NCI-H2227 treated with DMSO at 0.1 percent for 48 hours (cell line): ENCODE results near the gene CD4.

Experiments
- DNase-seq: peaks from one replicate; lab custom pipeline; 2025; lab: John Stamatoyannopoulos, UW

CD4 gene

DNA sequence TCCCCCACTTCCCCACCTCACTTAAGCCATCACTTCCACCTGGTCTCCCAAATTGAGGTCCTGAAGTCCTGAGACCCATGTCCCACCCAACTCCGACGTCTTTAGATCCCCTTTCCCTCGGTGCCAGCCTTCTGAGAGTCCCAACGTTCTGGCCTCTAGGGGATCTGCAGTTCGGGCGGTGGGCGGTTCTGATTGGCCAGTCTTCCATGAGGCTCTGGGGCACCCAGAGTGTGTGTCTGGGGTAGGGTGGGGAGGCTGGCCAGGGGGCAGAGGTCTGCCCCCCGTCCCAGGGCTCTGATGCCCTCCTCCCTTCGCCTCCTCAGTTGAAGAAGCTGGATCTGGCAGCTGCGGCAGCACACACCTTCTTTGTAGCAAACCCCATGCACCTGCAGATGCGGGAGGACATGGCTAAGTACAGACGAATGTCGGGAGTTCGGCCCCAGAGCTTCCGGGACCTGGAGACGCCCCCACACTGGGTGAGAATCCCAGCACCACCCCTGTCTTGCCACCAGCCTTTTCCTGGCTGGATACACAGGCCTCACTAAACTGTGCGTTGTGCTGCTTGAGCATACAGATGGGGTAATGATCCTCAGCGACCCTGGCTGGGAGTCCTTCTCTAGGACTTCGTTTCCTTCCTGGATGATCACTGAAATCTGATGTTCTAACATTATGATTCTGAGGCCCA lies 40.4 kb downstream of the CD4 start:
- no peak for DNase-seq

DNA sequence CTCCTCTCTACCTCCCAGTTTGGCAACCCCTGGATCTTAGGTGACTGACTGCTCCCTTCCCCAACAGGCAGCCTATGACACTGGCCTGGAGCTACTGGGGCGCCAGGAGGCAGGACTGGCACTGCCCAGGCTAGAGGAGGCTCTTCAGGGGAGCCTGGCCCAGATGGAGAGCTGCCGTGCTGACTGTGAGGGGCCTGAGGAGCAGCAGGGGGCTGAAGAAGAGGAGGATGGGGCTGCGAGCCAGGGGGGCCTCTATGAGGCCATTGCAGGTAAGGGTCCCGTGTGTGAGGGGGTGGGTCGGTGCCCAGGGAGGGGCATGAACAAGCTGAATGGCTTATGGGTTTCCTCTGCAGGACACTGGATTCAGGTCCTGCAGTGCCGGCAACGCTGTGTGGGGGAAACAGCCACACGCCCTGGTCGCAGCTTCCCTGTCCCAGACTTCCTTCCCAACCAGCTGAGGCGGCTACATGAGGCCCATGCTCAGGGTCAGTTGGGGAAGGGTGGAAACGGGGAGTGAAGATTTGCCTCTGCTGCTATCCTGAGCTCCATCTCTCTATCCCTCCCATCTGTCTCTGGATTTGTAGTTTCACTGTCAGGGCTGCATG lies 41.1 kb downstream of the CD4 start:
- DNase-seq, result no peak

DNA sequence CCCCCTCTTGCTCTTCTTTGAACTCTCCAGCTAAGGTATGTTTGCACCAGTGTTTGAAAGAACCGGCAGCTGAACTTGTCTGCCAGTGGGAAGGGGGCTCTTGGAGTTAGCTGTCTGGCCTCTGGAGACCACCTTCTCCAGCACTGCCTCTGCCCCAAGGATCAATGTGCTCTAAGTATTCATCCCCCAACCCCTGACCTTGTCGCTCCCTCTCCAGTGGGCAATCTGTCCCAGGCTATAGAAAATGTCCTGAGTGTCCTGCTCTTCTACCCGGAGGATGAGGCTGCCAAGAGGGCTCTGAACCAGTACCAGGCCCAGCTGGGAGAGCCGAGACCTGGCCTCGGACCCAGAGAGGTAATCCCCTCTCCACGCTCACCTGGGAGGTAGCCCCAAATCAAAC lies 41.7 kb downstream of the CD4 start:
- no peak for DNase-seq

- no peak for DNase-seq
Measured at GRCh38 chr12:6831450-6831995, 42.2 kb downstream of the CD4 start.

DNA sequence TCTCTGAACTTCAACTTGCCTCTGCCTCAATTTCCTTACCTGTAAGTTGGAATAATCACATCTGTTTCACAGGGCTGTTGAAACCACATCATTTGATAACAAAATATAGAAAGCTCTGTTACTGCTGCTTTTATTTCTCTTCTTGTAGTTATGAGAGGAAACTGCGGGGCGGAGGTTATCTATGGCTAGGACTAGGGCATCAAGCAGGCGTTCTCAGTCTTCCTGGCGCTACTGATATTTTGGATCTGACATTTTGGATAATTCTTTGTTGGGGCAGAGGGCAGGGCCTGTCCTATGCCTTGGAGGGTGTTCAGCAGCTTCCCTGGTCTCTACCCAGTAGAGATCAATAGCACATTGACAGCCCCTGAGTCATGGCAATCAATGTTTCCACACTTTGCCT lies 42.8 kb downstream of the CD4 start:
- DNase-seq, result no peak

DNA sequence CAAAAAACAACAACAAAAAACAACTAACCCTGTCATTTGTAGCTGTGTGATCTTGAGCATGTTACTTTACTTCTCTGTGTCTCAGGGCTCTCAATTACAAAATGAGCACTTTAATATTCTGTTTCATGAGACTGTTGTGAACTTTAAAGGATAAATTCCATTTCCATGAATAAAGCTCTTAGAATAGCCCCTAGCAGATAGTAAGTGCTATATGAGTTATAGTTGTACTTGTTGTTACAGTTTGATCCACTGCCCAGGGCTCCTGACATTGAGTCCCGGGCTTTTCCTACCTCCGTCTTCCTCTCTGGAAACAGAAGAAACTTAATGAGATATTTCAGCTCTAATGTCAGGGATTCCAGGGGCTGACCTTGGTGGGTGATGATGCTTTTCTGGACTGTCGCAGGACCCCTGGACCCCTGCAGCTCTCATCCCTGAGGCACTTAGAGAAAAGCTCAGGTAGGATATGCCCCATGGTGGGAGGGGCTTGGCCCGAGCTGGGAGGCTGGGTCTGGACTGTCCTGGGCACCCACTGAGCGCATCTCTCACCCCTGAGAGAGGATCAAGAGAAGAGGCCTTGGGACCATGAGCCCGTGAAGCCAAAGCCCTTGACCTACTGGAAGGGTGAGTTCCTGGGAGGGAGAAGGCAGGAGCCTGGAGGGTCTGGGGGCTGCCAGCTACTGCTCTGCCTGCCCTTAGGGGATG lies 44.0 kb downstream of the CD4 start:
- DNase-seq, result no peak

GRCh38 chr12:6834254-6834653 lies 44.9 kb downstream of the CD4 start:
- DNase-seq, result no peak

- DNase-seq, result peak; percentile 33
Measured at GRCh38 chr12:6834873-6835272, 45.5 kb downstream of the CD4 start.

- no peak for DNase-seq
Measured at GRCh38 chr12:6836851-6837250, 47.5 kb downstream of the CD4 start.

DNA sequence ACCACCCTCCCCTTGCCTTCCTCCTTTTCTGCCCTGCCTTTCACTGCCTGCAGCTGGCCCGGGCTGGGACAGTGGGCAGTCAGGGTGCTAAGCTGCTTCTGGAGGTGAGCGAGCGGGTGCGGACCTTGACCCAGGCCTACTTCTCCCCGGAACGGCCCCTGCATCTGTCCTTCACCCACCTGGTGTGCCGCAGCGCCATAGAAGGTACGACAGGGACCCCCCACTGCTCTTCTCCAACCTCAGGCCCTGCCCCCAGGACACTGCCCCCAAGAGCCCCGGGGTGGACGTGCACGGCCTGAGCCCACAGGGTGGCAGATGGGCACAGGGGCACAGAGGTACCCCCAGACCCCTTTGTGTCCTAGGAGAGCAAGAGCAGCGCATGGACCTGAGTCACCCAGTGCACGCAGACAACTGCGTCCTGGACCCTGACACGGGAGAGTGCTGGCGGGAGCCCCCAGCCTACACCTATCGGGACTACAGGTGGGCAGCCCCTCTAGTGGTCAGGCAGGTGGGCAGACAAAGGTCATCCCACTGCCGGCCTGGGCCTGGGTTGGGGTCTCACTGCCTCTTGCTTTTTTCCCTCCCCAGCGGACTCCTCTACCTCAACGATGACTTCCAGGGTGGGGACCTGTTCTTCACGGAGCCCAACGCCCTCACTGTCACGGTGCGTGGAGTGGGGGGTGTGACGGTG lies 48.2 kb downstream of the CD4 start:
- no peak for DNase-seq

GRCh38 chr12:6838854-6839253 lies 49.5 kb downstream of the CD4 start:
- DNase-seq, result no peak

GRCh38 chr12:6839482-6840201 lies 50.3 kb downstream of the CD4 start:
- no peak for DNase-seq

DNA sequence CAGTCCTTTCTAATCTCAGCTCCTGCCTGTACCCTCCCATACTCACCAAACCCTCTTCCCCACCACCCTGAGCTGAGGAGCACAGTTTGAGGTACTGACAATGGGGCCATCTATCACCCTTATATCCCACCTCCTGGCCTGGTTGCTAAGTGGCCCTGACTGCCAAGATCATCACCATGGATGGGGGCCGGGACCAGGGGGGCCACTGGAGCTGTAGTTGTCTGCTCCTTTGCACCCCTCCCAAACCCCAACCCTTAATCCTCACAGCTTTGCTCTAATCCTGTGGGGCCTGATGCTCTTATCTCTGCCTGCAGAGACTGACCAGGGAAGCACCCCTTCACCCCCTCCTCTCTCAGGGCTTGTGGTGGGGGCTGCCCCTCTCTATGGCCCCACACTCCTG lies 51.0 kb downstream of the CD4 start:
- DNase-seq, result no peak

DNA sequence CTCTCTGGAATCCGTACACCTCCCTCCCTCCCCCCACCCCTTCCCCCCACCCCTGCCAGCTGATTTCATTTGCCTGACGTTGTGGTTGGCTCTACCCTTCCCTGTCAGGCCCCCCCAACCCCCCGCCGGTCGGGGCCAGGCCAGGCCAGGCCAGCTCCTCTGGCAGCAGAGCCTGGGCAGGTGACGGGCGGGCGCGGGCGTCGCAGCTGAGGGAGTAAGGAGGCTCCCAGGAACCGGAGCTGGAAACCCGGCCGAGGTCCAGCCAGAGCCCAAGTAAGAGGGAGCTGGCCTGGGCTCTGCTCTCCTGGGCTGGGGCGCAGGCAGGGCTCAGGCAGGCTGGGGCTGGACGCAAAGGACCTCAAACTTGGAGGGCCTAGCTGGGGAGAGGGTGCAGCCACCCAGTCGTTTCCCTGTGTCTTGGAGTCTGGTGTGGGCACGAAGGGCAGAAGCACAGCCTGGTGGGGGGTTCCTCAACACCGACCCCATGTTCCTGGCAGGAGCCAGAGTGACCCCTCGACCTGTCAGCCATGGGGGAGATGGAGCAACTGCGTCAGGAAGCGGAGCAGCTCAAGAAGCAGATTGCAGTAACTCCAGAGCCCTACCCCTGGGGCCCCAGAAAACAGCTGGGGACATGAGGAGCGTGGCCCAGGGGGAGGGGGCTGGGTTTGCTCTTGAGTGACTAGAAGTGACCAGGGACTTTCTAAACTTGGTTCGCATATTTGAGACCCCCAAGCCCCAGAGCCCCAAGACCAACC lies 51.6 kb downstream of the CD4 start, which contains the start of gene GNB3:
GNB3 (plus strand) TSS at position 165 of the 755 bp plus-strand sequence; CDS start at position 528, 363 bp downstream.
- no peak for DNase-seq

DNA sequence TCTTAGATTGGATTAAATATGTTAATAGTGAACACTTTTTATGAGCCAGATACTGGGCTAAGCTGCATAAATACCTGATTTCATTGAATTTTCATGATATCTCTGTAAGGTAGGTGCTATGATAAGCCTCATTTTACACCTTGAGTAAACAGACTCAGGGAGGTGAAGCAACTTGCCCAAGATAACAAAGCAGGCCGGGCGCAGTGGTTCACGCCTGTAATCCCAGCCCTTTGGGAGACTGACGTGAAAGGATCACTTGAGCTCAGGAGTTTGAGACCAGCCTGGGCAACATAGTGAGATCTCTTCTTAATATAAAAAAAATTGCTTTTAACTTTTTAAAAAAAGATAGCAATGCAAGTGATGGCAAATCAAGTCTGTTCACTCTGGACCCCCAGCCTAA lies 52.7 kb downstream of the CD4 start:
- no peak for DNase-seq

DNA sequence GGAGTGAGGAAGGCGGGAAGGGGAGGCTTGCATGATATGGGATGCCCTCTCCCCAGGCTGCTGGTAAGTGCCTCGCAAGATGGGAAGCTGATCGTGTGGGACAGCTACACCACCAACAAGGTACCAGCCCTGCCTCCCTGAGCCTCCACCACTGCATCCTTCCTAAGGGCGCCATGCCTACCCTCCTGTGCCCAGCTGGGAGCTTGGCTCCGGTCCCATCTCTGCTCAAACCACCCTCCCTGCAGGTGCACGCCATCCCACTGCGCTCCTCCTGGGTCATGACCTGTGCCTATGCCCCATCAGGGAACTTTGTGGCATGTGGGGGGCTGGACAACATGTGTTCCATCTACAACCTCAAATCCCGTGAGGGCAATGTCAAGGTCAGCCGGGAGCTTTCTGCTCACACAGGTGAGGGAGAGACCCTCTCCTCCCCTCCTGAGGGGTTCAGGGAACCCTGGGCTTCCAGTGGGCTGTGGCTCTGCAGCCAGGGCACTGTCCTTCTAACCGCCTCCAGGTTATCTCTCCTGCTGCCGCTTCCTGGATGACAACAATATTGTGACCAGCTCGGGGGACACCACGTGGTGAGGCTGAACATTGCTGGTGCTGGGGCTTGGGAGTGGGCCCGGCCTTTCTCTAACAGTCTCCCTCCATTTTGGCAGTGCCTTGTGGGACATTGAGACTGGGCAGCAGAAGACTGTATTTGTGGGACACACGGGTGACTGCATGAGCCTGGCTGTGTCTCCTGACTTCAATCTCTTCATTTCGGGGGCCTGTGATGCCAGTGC lies 54.0 kb downstream of the CD4 start:
- DNase-seq, result no peak

- no peak for DNase-seq
Measured at GRCh38 chr12:6845395-6845794, 56.1 kb downstream of the CD4 start.

DNA sequence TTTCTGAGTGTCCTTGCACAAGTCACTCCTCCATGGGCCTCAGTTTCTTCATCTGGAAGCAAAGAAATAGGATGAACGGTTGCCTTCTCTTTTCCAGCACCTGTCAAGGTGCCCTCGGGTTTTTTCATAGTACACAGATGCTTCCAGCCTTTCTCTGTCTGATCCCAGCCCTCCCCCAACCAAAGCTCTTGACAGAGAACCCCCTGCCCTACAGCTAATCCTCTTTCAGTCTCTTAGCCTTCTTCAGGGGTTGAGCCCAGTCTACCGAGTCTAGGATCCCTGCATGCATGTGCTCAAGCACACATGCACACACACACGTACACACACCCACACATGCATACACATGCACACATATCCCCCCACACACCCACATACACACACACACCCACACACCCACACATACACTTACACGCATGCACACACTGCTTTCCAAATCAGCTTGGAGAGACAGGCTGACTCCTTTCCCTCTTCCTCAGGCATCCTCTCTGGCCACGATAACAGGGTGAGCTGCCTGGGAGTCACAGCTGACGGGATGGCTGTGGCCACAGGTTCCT lies 57.1 kb downstream of the CD4 start:
- DNase-seq, result no peak

- DNase-seq, result no peak
Measured at GRCh38 chr12:6847676-6848075, 58.3 kb downstream of the CD4 start.

GRCh38 chr12:6849427-6849826 lies 60.1 kb downstream of the CD4 start:
- DNase-seq, result no peak
